IPS-20b (cell line): Measurements from ENCODE around the gene POU5F1.

Experiments
- H3K27ac ChIP-seq: one replicate; pipeline ENCODE4 v1.5.1; 2013; ENCODE audit warnings: low read length
- H3K27me3 ChIP-seq: 2 replicates; pipeline ENCODE4 v1.6.1; 2013; ENCODE audit warnings: mild to moderate bottlenecking, low read length, inconsistent platforms; ENCODE audit not compliant: insufficient read depth
- H3K36me3 ChIP-seq: 2 replicates; pipeline ENCODE4 v1.6.1; 2013; ENCODE audit warnings: low read depth, mild to moderate bottlenecking, inconsistent platforms, low read length, moderate library complexity; ENCODE audit not compliant: insufficient read depth
- H3K4me1 ChIP-seq: 2 replicates; pipeline ENCODE4 v1.6.1; 2013; ENCODE audit warnings: mild to moderate bottlenecking, control low read depth, inconsistent platforms, low read length, moderate library complexity; ENCODE audit not compliant: insufficient read depth
- H3K4me3 ChIP-seq: 2 replicates; pipeline ENCODE4 v1.5.1; 2013; ENCODE audit warnings: mild to moderate bottlenecking, low read length, inconsistent platforms
- H3K9ac ChIP-seq: 2 replicates; pipeline ENCODE4 v1.6.1; 2013; ENCODE audit warnings: low read depth, mild to moderate bottlenecking, inconsistent platforms, low read length, moderate library complexity
- H3K9me3 ChIP-seq: 2 replicates; pipeline ENCODE4 v1.6.1; 2013; ENCODE audit warnings: mild to moderate bottlenecking, low read depth, low read length, inconsistent platforms; ENCODE audit not compliant: insufficient read depth

The POU5F1 gene

GRCh38 chr6:31128093-31128676 lies 42.3 kb downstream of the POU5F1 start:
- no peak overlapping the region for H3K9ac ChIP-seq
- H3K4me3 ChIP-seq, result no peak overlapping the region
- H3K9me3 ChIP-seq, result no peaks in the 10 kb centered on the region
- no peak overlapping the region for H3K27ac ChIP-seq
- H3K36me3 ChIP-seq, result no peaks in the 10 kb centered on the region
- H3K27me3 ChIP-seq, result no peaks in the 10 kb centered on the region
- peaks cover 10% of the 10 kb centered on the region; the same call in 1 of the 2 replicates for H3K4me1 ChIP-seq

DNA sequence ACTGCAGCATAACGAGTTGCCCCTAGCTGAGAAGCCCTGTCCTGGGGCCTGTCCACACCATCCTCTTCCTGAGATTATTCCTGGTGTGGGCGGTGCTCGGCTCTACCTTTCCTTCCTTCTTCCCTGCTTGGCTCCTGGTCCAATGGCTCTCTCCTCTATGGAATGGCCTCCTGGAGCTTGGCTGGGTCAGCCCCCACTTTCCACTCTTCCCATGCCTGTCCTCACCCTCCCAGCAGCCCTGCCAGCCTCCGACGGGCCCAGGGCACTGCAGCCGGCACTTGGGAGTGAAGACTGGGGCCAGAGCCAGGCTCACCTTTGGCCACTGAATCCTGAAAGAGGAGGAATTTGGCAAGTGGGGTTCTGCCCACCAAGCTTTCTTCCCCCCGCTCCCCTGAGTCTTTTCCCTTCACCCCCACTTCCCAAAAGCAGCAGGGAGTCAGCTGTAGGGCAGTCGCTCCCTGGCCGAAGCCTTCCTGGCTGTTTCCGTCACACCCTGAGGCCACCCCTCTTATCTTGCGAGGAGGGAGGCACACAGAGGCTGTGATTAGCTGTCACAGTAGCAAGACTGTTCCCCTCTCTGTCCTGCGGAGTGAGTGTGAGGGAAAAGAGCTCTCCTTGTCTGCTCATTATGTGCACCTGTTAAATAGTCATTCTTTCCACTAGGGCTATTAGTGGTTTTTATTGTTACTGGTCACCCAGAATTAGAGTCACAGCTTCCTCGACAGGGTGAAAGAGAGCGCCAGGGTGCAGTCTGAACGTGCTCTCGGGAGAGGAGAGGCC lies 43.9 kb downstream of the POU5F1 start:
- Histone ChIP-seq H3K4me1 (peaks cover 6% of the 10 kb centered on the region; the same call in 1 of the 2 replicates), H3K9ac (no peak overlapping the region), H3K27me3 (no peaks in the 10 kb centered on the region), H3K9me3 (no peaks in the 10 kb centered on the region), H3K27ac (no peak overlapping the region), H3K36me3 (no peaks in the 10 kb centered on the region), H3K4me3 (no peak overlapping the region)

- Histone ChIP-seq H3K27ac (no peak overlapping the region), H3K27me3 (no peaks in the 10 kb centered on the region), H3K4me1 (peaks cover 5% of the 10 kb centered on the region; the same call in 1 of the 2 replicates), H3K9me3 (no peaks in the 10 kb centered on the region), H3K9ac (no peak overlapping the region), H3K36me3 (no peaks in the 10 kb centered on the region), H3K4me3 (no peak overlapping the region)
These were observed 44.7 kb downstream of the POU5F1 start for GRCh38 chr6:31125586-31126363.

DNA sequence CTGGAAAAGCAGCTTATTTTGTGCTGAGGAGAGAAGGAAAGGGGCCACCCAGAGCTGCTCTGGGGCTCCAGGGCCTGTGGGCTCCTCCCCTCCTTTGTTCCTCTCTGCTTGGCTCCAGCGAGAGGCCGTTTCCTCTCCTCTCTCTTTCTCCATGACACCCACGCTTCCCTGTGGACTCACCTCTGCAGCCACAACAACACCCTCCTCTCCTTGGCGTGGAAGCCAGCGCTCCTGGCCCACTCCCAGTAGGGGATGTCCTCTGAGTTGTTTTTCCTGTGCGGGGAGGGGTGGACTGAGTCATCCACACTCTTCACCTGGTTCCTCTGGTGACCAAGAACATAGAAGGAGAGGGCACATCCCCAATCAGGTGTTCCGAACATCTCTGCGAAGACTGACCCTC lies 45.3 kb downstream of the POU5F1 start:
- H3K9me3 ChIP-seq, result no peaks in the 10 kb centered on the region
- H3K4me3 ChIP-seq, result no peak overlapping the region
- H3K36me3 ChIP-seq, result no peaks in the 10 kb centered on the region
- no peak overlapping the region for H3K27ac ChIP-seq
- H3K4me1 ChIP-seq, result peaks cover 5% of the 10 kb centered on the region; the same call in 1 of the 2 replicates
- no peaks in the 10 kb centered on the region for H3K27me3 ChIP-seq
- no peak overlapping the region for H3K9ac ChIP-seq

- Histone ChIP-seq H3K36me3 (no peaks in the 10 kb centered on the region), H3K27ac (no peak overlapping the region), H3K4me3 (no peak overlapping the region), H3K9ac (no peak overlapping the region), H3K4me1 (peaks cover 5% of the 10 kb centered on the region; the same call in 1 of the 2 replicates), H3K27me3 (no peaks in the 10 kb centered on the region), H3K9me3 (no peaks in the 10 kb centered on the region)
These were observed 47.4 kb downstream of the POU5F1 start for GRCh38 chr6:31122791-31123706.

DNA sequence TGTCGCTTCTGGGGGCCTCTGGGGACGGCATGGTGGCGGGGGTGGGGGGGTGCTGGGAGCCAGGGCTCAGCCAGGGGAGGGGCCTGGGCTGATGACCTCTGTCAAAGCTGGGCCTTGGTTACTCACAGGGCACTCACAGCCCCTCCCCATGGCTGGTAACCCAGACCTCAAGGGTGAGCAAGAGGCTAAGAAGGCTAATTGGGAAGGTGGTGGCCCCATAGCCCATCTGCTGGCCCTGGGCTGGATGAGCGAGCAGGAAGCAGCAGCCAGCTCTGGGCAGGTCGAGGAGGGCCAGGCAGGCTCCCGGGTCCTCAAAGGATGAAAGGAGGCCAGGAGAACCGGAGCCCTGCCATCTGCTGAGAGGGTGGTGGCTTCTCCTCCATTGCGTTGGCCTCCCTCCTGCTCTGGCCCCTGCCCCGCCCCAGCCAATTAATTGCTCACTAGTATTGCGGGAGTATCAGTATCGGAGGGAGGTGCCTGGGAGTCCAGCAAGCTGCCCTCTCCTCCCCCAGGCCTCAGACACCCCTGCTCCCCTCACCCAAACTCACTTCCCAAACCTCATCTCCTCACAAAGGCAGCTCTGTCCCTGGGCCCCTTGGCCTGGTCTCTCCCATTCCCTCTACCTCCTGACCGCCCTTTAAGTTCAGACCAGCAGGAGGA lies 49.2 kb downstream of the POU5F1 start:
- Histone ChIP-seq H3K27ac (no peak overlapping the region), H3K9me3 (no peaks in the 10 kb centered on the region), H3K27me3 (no peaks in the 10 kb centered on the region), H3K9ac (no peak overlapping the region), H3K4me1 (peaks cover 5% of the 10 kb centered on the region; the same call in 1 of the 2 replicates), H3K4me3 (no peak overlapping the region), H3K36me3 (no peaks in the 10 kb centered on the region)

DNA sequence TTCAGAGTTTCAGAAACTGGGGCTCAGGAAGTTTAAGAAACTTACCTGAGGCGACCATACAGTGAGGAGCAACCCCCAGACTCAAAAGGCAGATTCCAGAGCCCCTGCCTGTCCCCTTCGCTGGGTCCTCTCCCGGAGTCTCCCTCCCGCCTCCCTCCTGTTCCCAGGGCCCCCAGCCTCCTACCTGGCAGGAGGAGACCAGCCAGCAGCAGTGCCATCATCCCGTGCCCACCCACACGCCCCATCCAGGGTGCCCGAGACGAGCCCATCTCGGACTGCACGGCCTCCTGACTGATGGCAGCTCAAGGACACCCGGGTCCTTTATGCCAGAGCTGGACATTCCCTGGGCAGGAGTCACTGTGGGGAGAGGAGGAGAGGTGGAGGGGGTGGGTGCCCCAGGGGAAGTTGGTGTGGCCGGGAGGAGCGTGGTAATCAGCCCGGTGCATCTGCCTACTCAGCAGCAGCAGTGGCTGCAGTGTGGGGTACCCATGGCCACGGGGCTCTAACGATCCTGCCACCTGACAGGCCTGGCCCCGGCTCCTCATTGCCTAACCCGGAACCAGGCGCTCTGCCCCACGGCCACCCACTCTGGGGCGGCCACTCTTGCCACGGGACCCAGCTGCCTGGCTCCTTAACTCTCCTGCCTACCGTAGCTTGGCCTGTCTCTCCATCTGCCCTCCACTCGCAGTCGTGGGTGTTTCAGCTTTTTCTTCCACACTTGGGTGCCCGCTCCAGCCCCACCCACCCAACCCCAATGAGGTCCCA lies 50.1 kb downstream of the POU5F1 start, which contains the start of gene CDSN:
TSS of gene CDSN (minus strand) at position 296 of the 765 bp plus-strand sequence. CDS start at position 269, 27 bp downstream.
- H3K9ac ChIP-seq, result no peak within 1 kb of the TSS
- H3K4me3 ChIP-seq, result no peak within 1 kb of the TSS

GRCh38 chr6:31118178-31118577 lies 52.3 kb downstream of the POU5F1 start:
- no peak overlapping the region for H3K27ac ChIP-seq
- no peaks in the 10 kb centered on the region for H3K36me3 ChIP-seq
- no peaks in the 10 kb centered on the region for H3K9me3 ChIP-seq
- H3K4me1 ChIP-seq, result peaks cover 15% of the 10 kb centered on the region
- H3K27me3 ChIP-seq, result no peaks in the 10 kb centered on the region
- no peak overlapping the region for H3K9ac ChIP-seq
- H3K4me3 ChIP-seq, result no peak overlapping the region

More for the DNA sequence above, 50.1 kb downstream of the POU5F1 start, which contains the start of gene CDSN:
- no peaks in the 10 kb centered on the region for H3K36me3 ChIP-seq
- peaks cover 4% of the 10 kb centered on the region; the same call in 1 of the 2 replicates for H3K4me1 ChIP-seq
- H3K9me3 ChIP-seq, result no peaks in the 10 kb centered on the region
- H3K27me3 ChIP-seq, result no peaks in the 10 kb centered on the region
- no peak within 1 kb of the TSS for H3K27ac ChIP-seq

DNA sequence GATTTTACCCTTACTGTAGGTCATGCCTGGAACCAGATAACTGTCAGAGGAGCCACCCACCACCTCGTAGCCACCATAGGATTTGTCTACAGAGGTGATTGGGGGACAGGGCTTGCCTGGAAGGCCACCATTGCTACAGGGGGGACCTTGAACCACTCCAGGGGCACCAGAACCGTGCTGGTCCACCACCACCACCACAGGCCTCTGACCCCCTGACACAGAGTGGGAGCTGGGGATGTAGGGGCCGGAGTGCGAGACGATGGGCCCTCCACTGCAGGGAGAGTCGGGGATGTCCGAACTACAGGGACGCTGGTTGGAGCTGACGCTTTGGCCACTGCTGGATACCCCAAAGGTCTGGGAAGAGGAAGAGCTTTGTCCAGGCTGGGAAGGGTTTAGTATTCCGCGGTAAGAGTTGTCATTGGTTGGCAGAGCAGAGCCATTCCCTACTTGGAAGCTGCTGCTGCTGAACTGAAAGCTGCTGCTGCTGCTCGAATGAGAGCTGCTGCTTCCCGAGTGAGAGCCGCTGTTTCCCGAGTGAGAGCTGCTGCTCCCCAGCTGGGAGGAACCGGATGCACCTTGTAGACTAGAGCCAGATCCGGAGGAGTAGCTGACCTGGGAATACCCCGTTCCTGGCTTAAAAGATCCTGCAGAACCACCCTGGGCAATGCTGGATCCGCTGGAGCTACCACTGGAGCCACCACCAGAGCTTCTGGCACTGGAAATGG lies 53.7 kb downstream of the POU5F1 start:
- Histone ChIP-seq H3K4me3 (no peak overlapping the region), H3K9ac (no peak overlapping the region), H3K27ac (no peak overlapping the region), H3K9me3 (no peaks in the 10 kb centered on the region), H3K4me1 (peaks cover 15% of the 10 kb centered on the region), H3K27me3 (peaks cover 9% of the 10 kb centered on the region; the same call in 1 of the 2 replicates), H3K36me3 (no peaks in the 10 kb centered on the region)
